HL-60 (cell line): ENCODE results near the gene PELI2.

Experiments used
- CTCF ChIP-seq: IDR thresholded peaks from one replicate; pipeline ENCODE4 v1.5.1; 2011; ENCODE audit warnings: low read length, control low read depth, inconsistent platforms; ENCODE audit not compliant: insufficient read depth
- POLR2AphosphoS5 ChIP-seq: IDR thresholded peaks from 2 replicates; pipeline ENCODE4 v1.6.1; 2012; ENCODE audit warnings: low read depth
- REST ChIP-seq: IDR thresholded peaks from 2 replicates; pipeline ENCODE4 v1.6.1; 2012; ENCODE audit warnings: low read depth; ENCODE audit not compliant: insufficient replicate concordance

GRCh38 chr14:56092763-56093162, 25.4 kb upstream of the PELI2 start:
- no peak for TF ChIP-seq POLR2AphosphoS5
- TF ChIP-seq CTCF, result no peak
- peak; percentile 27 for TF ChIP-seq REST
